Measurements from ENCODE around the gene ZCCHC4.
A peak's percentile ranks its signal among the peaks of the same experiment; 100 is the strongest.

ZCCHC4 gene

GRCh38 chr4:25312496-25313200, at the start of gene ZCCHC4:
Gene ZCCHC4, plus strand, starts transcription at chr4:25312774. Its CDS starts 36 bp downstream, at chr4:25312810.
- DNase-seq, result peak; percentile 78

DNA sequence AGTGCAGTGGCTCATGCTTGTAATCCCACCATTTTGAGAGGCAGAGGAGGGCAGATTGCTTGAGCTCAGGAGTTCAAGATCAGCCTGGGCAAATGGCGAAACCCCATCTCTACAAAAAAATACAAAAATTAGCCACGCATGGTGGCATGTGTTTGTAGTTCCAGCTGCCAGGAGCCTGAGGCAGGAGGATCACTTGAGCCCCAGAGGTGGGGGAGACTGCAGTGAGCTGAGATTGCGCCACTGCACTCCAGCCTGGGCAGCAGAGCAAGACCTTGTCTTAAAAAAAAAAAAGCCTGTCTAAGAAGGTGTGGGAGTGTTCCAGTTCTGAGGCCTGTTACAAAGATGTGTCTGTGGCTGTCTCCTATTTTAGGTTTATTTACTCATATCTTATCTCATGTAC, 40.7 kb upstream of the ZCCHC4 start:
- no peak for DNase-seq

DNA sequence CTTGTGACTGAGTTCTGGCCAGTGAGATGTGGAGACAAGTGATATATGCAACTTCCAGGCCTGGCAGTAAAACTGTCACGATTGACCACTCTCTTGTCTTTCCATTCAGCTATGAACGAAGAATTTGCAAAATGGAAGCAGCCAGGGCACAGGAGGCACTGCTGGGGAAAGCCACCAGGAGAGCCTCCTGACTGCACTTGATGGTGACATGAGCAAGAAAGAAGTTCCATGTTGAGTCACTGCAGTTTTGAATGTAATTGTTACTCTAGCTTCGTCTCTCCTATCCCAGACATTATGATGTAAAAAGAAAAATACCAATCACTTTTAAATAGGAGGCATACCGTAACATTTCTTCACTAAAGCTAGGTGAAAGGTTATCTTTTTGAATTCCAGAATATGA, 32.4 kb upstream of the ZCCHC4 start:
- no peak for DNase-seq

- DNase-seq, result no peak
Measured at GRCh38 chr4:25283948-25284347, 28.6 kb upstream of the ZCCHC4 start.

GRCh38 chr4:25284466-25284865, 28.1 kb upstream of the ZCCHC4 start:
- DNase-seq, result no peak

- no peak for DNase-seq
Measured at GRCh38 chr4:25290490-25291067, 22.0 kb upstream of the ZCCHC4 start.

DNA sequence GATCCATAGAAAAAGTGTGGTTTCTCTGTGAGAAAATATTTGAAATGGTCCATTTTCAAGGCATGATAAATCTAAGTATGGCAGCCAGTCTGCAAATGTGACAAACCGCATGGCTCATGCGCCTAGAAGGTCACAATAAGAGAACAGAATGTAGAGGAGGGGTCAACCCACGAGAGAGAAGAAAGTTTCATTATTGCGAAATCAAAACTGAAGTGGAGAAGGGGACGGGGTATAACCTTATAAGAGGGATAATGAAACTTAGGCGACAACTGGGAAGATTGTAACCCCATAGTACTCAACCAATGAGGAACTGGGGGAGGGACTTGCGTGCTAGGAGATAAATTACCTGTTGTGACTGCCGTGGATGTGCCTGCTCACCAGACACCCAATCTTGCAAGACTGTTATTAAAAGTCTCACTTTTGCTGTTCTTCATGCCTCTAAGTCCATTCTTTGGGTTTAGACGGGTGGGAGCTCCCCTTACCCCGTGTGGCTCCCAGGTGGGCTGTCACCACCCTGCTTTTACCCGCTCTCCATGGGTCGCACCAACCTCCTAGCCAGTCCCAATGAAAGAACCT, 21.3 kb upstream of the ZCCHC4 start:
- no peak for DNase-seq

DNA sequence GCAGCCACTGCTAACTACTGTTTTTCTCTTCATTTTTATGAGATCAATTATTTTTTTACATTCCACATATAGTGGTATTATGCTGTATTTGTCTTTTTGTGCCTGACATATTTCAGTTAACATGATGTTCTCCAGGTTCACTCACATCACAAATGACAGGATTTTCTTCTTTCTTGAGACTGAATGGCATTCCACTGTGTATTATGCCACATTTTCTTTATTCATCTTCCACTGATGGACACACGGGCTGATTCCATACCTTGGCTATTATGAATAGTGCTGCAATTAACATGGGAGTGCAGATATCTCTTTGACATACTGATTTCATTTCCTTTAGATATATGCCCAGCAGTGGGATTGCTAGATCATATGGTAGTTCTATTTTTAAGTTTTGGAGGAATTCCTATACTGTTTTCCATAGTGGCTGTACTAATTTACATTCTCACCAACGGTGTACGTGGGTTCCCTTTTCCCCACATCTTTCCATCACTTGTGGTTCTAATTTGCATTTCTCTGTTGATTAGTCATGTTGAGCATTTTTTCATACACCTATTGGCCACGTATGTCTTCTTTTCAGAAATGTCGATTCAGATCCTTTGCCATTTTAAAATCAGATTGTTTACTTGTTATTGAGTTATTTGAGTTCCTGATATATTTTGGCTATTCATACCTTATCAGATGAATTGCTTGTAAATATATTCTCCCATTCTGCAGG, 14.9 kb upstream of the ZCCHC4 start:
- DNase-seq, result no peak

GRCh38 chr4:25299476-25300203, 12.9 kb upstream of the ZCCHC4 start:
- no peak for DNase-seq

- DNase-seq, result no peak
Measured at GRCh38 chr4:25301471-25301870, 11.1 kb upstream of the ZCCHC4 start.

DNA sequence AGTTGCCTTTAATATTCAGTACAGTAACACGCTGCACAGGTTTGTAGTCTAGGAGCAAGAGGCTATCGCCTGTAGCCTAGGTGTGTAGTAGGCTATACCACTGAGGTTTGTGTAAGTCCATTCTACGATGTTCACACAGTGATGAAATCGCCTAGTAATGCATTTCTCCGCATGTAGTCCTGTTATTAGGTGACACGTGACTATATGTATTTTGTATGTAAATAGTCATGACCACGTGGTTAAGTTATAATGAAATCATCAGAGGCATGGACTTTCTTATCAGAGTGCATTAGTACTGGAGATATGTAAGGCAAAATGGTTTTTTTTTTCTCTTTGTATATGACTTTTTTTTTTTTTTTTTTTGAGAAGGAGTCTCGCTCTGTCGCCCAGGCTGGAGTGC, 9.9 kb upstream of the ZCCHC4 start:
- no peak for DNase-seq

GRCh38 chr4:25303578-25303977, 9.0 kb upstream of the ZCCHC4 start:
- no peak for DNase-seq

DNA sequence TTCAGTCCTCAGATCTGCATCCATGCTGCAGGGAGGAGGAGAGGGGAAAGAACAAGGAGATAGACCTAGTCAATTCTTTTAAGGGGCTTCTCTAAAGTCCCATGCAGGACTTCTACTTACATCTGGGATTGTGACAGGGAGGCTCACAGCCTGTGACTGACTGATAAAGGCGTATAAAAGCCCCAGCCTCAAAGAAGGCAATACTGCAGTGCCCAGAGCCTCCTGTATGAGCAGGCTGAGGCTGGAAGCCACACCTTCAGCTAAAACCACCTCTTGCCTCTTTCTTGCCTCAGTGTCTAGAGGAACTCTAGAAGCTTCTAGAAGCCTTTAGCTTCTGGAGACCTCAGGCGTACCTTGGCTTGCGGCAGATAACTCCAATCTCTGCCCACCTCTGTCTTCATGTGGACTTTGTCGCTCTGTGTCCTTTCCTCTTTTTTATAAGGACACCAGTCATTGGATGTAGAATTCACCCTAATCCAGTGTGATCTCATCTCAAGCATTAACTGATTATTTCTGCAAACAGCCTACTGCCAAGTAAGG, 6.0 kb upstream of the ZCCHC4 start:
- DNase-seq, result no peak

GRCh38 chr4:25307596-25307995, 5.0 kb upstream of the ZCCHC4 start:
- DNase-seq, result no peak

- no peak for DNase-seq
Measured at GRCh38 chr4:25308306-25308705, 4.3 kb upstream of the ZCCHC4 start.

GRCh38 chr4:25308761-25309160, 3.8 kb upstream of the ZCCHC4 start:
- no peak for DNase-seq

- DNase-seq, result no peak
Measured at GRCh38 chr4:25310066-25310802, 2.3 kb upstream of the ZCCHC4 start.

- no peak for DNase-seq
Measured at GRCh38 chr4:25310803-25311166, 1.8 kb upstream of the ZCCHC4 start.

DNA sequence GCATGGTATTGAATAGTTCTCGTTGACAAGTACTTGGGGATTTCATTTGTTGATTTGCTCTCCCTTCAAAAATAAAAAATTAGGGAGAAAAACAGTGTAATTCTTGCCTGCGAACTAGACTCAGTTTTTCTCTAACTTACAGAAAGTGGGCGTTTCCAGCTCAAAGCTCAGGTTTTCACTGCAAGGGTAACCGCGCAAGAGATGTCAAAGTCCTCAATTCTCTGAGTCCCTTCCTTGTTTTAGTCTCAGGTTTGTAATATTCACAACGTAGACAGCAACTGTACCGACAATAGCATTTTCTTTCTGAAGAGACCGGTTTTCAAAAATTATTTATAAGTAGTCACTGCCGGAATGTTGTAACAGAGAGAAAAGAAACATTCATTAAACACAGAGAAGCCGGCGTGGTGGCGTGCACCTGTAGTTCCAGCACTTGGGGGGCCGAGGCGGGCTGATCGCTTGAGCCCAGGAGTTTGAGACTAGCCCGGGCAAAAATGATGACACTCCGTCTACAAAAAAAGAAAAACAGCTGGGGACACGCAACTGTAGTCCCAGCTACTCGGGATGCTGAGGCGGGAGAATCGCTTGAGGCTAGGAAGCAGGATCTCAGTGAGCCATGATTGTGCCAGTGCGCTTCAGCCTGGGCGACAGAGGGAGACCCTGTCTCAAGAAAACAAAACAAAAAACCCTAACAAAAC, 774 bp downstream of the ZCCHC4 start:
- DNase-seq, result no peak

DNA sequence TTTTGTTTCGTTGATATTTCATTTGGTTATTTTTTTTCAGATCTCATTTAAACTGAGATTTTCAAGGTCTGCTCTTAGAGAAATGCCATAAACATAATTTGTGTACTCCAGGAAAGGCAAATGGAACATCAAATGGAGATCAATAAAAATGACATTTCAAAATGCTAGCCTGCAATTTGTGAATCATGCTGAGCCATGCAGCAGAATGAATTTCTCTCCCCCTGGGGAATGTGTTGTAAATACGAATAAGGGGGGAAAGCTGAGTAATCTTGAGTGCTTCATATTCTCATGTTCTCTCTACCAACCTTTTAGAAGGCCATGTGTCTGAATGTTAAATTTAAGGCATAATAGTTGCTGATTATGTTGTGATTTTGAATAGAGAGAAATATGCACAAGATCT, 7.8 kb downstream of the ZCCHC4 start:
- no peak for DNase-seq

- DNase-seq, result no peak
Measured at GRCh38 chr4:25320773-25321172, 8.2 kb downstream of the ZCCHC4 start.

DNA sequence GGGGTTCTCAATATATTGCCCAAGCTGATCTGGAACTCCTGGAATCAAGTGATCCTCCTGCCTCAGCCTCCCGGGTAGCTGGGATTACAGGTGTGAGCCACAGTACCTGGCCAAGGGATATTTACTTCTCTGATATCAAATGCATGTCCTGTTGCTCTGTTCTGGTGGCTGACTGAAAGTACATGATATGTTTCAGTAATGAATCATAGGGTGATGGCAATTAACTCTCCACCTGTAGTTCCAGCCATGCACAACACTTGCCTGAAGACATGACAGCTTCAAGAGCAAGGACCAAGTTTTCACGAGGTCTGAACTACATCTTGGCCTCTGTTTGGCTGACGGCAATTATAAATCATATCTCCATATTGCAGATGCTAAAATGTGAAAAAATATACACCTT, 9.1 kb downstream of the ZCCHC4 start:
- no peak for DNase-seq

Measured in GDM1 (cell line).